Hepatocyte (in vitro differentiated cells): ENCODE data around the gene ATP5PD.

Source experiments
- CTCF ChIP-seq: fragments of 200-600 bp; sonication (generic); IDR thresholded peaks from 2 replicates; pipeline ENCODE4 v1.5.1; 2016; ENCODE audit warnings: antibody characterized with exemption, mild to moderate bottlenecking; ENCODE audit not compliant: poor library complexity
- EZH2 ChIP-seq: fragments of 200-600 bp; sonication (generic); IDR thresholded peaks from 2 replicates; pipeline ENCODE4 v1.6.1; 2016; ENCODE audit warnings: antibody characterized with exemption, mild to moderate bottlenecking, borderline replicate concordance
- EZH2phosphoT487 ChIP-seq: fragments of 200-600 bp; sonication (generic); IDR thresholded peaks from one replicate; pipeline ENCODE4 v1.6.1; 2018; ENCODE audit warnings: antibody characterized with exemption, mild to moderate bottlenecking, low read depth, moderate library complexity; ENCODE audit not compliant: unreplicated experiment, severe bottlenecking

DNA sequence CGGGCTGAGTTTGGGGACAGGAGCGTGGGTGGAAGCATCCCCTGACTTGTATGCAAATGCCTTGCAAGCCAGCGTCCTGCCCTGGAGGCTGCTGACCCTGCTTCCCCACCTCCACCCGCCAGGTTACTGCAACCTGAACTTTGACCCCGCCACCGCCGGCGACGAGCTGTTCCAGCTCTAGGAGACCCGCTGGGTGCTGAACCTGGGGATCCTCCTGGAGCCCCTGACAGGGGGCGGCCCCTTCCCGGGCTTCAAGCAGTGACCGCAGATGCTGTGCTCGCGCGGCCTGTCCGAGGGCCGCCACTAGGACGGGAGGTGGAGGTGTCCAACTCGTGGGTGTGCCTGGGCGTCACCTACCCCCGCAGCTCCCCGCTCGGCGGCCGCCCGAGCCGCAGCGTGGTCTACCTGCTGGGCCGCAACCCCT lies 30.3 kb upstream of the ATP5PD start:
- TF ChIP-seq EZH2 (no peak), CTCF (no peak), EZH2phosphoT487 (no peak)
